HUES6 (cell line): ENCODE measurements around the gene ADGRD2.

ENCODE experiments used
- H3K27ac ChIP-seq: 2 replicates; pipeline ENCODE4 v1.7.0; 2013; ENCODE audit warnings: low read depth, mild to moderate bottlenecking, low read length, inconsistent platforms
- H3K27me3 ChIP-seq: 2 replicates; pipeline ENCODE4 v1.6.1; 2013; ENCODE audit warnings: low read length; ENCODE audit not compliant: control insufficient read depth, insufficient read depth
- H3K36me3 ChIP-seq: 2 replicates; pipeline ENCODE4 v1.6.1; 2013; ENCODE audit warnings: low read length; ENCODE audit not compliant: control insufficient read depth, insufficient read depth
- H3K4me1 ChIP-seq: 2 replicates; pipeline ENCODE4 v1.6.1; 2013; ENCODE audit warnings: low read length; ENCODE audit not compliant: control insufficient read depth, insufficient read depth
- H3K4me3 ChIP-seq: 2 replicates; pipeline ENCODE4 v1.5.1; 2013; ENCODE audit warnings: low read depth, low read length
- H3K9ac ChIP-seq: one replicate; pipeline ENCODE4 v1.6.1; 2013; ENCODE audit warnings: mild to moderate bottlenecking, low read length
- H3K9me3 ChIP-seq: 2 replicates; pipeline ENCODE4 v1.6.1; 2013; ENCODE audit warnings: low read depth, low read length; ENCODE audit not compliant: control insufficient read depth, insufficient read depth

The ADGRD2 gene

DNA sequence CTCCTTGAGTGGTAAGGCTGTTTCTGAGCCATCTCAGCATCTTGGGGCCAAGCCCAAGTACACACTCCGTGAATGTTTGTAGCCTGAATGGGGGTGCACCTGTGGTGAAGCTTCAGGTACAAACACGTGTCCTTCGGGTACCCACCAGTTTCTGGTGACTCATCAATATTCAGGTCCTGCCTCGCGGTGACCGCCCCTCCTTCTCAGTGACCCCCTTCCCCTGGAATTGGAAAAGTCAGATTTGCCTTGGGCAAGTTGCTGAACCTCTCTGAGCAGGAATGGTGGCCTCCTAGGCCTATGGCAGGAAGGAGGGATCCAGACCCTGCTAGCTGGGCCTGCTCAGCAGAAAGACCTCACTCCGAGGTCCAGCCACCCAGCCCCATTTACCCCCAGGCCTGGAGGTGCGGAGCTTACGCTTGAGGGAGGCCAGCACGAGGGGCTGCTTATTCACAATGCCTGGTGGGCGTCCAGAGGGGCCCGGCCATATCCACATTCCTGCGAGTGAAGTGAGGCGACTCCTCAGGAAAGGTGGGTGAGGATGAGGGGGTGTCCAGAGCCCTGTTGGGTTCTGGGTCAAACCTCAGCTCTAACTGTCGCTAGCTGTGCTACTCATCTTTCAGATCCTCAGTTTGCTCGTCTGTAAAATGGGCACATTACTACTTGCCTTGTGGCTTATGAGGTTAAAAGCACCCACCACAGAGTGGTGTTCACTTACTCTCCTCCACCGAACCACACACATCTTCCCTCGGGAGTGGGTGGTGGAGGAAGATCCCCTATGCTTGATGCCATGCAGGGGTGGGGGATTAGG lies 7.0 kb downstream of the ADGRD2 start:
- Histone ChIP-seq H3K4me3 (no peak overlapping the region), H3K27ac (no peak overlapping the region), H3K27me3 (peaks cover 21% of the 10 kb centered on the region)

DNA sequence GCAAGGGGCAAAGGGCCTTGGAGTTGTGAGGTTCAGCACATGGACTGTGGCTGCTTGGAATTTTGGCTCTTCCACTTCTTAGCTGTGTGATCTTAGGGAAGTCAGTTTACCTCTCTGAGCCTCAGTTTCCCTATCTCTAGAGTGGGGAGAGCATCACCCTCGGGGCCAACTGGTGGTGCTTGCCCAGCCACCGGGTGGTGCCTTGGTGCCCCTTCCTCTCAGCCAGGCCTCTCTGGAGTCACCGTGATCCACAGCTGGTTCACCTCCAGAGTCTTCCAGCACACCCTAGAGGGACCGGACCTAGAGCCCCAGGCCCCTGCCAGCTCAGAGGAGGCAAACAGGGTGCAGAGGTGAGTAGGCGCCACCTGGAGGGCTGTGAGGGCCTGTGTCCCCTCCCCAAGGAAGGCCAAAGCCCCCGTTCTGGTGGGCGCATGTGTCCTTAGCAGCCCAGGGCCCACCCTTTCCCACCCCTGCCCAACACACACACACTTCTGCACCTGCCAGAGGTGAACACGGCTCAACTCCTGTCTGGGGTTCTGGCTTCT lies 7.7 kb downstream of the ADGRD2 start:
- Histone ChIP-seq H3K4me3 (no peak overlapping the region), H3K27me3 (peaks cover 17% of the 10 kb centered on the region), H3K9me3 (peaks cover under 1% of the 10 kb centered on the region; the same call in 1 of the 2 replicates), H3K9ac (no peak overlapping the region), H3K4me1 (peaks cover 9% of the 10 kb centered on the region; the same call in 1 of the 2 replicates), H3K36me3 (no peaks in the 10 kb centered on the region), H3K27ac (no peak overlapping the region)

More for the DNA sequence above, 7.0 kb downstream of the ADGRD2 start:
- Histone ChIP-seq H3K4me1 (peaks cover 9% of the 10 kb centered on the region; the same call in 1 of the 2 replicates), H3K36me3 (no peaks in the 10 kb centered on the region), H3K9me3 (peaks cover 2% of the 10 kb centered on the region; the same call in 1 of the 2 replicates), H3K9ac (no peak overlapping the region)

DNA sequence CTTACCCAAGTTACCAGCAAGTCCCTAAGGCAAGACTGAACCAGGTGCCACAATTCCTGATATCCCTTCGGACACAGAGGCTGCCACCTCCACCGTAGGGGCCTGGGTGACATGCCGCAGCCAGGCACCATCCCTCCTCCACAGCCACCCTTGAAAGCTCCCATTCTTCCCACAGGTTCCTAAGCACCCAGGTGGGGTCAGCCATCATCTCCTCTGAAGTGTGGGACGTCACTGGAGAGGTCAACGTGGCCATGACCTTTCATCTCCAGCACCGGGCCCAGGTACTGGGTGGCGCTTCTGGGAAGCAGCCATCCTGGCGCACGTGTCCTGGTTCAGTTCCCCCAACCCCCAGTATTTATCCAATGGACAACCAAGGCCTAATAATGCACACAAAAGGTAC lies 8.2 kb downstream of the ADGRD2 start:
- H3K27ac ChIP-seq: no peak overlapping the region
- H3K9ac ChIP-seq: no peak overlapping the region
- H3K36me3 ChIP-seq: no peaks in the 10 kb centered on the region
- no peaks in the 10 kb centered on the region for H3K9me3 ChIP-seq
- peaks cover 12% of the 10 kb centered on the region for H3K27me3 ChIP-seq
- H3K4me1 ChIP-seq: peaks cover 9% of the 10 kb centered on the region; the same call in 1 of the 2 replicates
- no peak overlapping the region for H3K4me3 ChIP-seq

- no peak overlapping the region for H3K4me3 ChIP-seq
- no peaks in the 10 kb centered on the region for H3K36me3 ChIP-seq
- no peaks in the 10 kb centered on the region for H3K9me3 ChIP-seq
- no peaks in the 10 kb centered on the region for H3K4me1 ChIP-seq
- peaks cover 3% of the 10 kb centered on the region; the same call in 1 of the 2 replicates for H3K27me3 ChIP-seq
- H3K27ac ChIP-seq: no peak overlapping the region
- H3K9ac ChIP-seq: no peak overlapping the region
Observed at GRCh38 chr9:124462739-124463138, 12.5 kb downstream of the ADGRD2 start.

- H3K27me3 ChIP-seq: peaks cover 3% of the 10 kb centered on the region; the same call in 1 of the 2 replicates
- no peak overlapping the region for H3K9ac ChIP-seq
- H3K36me3 ChIP-seq: no peaks in the 10 kb centered on the region
- no peak overlapping the region for H3K27ac ChIP-seq
- no peaks in the 10 kb centered on the region for H3K4me1 ChIP-seq
- H3K9me3 ChIP-seq: no peaks in the 10 kb centered on the region
- no peak overlapping the region for H3K4me3 ChIP-seq
Observed at GRCh38 chr9:124465736-124466135, 15.5 kb downstream of the ADGRD2 start.

GRCh38 chr9:124467410-124468060 lies 17.3 kb downstream of the ADGRD2 start:
- H3K9me3 ChIP-seq: no peaks in the 10 kb centered on the region
- H3K9ac ChIP-seq: no peak overlapping the region
- H3K4me1 ChIP-seq: no peaks in the 10 kb centered on the region
- H3K27ac ChIP-seq: no peak overlapping the region
- no peak overlapping the region for H3K4me3 ChIP-seq
- peaks cover 3% of the 10 kb centered on the region; the same call in 1 of the 2 replicates for H3K27me3 ChIP-seq
- no peaks in the 10 kb centered on the region for H3K36me3 ChIP-seq

GRCh38 chr9:124468061-124468740 lies 17.9 kb downstream of the ADGRD2 start:
- Histone ChIP-seq H3K4me1 (no peaks in the 10 kb centered on the region), H3K27me3 (no peaks in the 10 kb centered on the region)

DNA sequence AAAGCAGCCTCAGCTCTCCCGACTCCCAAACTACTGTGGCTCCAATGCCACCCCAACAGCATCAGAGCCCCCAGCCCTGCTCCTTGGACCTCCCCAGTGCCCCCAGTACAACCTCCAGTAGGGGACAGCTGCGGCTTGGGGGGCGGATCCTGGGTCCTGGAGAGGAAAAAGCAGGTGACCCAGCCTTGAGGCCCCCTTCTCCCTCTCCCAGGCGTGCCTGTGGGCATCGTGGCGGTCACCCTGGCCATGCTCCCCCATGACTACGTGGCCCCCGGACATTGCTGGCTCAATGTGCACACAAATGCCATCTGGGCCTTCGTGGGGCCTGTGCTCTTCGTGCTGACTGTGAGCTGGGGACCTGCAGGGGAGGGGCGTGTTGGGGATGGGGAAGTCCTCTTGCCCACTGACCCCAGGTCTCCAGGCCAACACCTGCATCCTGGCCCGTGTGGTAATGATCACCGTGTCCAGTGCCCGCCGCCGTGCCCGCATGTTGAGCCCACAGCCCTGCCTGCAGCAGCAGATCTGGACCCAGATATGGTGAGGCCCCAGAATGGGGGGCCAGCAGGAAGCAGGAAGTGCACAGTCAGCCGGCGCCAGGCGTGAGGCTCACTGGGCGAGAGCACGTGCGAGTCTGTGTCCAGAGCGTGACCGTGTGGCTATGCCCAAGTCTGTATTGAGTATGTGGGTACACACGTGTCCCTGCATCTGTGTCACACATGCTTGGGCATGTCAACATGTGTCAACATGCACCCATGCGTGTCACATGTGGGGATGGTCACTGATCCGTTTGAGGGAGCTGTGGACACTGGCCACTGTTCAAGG lies 19.0 kb downstream of the ADGRD2 start:
- Histone ChIP-seq H3K4me1 (no peaks in the 10 kb centered on the region), H3K27ac (no peak overlapping the region), H3K27me3 (no peaks in the 10 kb centered on the region), H3K9ac (no peak overlapping the region), H3K4me3 (no peak overlapping the region), H3K9me3 (no peaks in the 10 kb centered on the region), H3K36me3 (no peaks in the 10 kb centered on the region)

More at GRCh38 chr9:124468061-124468740, 17.9 kb downstream of the ADGRD2 start:
- Histone ChIP-seq H3K9ac (no peak overlapping the region), H3K36me3 (no peaks in the 10 kb centered on the region), H3K27ac (no peak overlapping the region), H3K9me3 (no peaks in the 10 kb centered on the region), H3K4me3 (no peak overlapping the region)

- Histone ChIP-seq H3K27me3 (no peaks in the 10 kb centered on the region), H3K36me3 (no peaks in the 10 kb centered on the region), H3K4me3 (no peak overlapping the region)
Observed at GRCh38 chr9:124470306-124470705, 20.1 kb downstream of the ADGRD2 start.

GRCh38 chr9:124470726-124471125 lies 20.5 kb downstream of the ADGRD2 start:
- H3K9me3 ChIP-seq: no peaks in the 10 kb centered on the region
- no peak overlapping the region for H3K9ac ChIP-seq
- peaks cover 4% of the 10 kb centered on the region; the same call in 1 of the 2 replicates for H3K4me1 ChIP-seq
- no peaks in the 10 kb centered on the region for H3K36me3 ChIP-seq
- H3K4me3 ChIP-seq: no peak overlapping the region
- H3K27ac ChIP-seq: no peak overlapping the region
- peaks cover 2% of the 10 kb centered on the region for H3K27me3 ChIP-seq

More at GRCh38 chr9:124470306-124470705, 20.1 kb downstream of the ADGRD2 start:
- H3K4me1 ChIP-seq: peaks cover 4% of the 10 kb centered on the region; the same call in 1 of the 2 replicates
- H3K9ac ChIP-seq: no peak overlapping the region
- no peak overlapping the region for H3K27ac ChIP-seq
- H3K9me3 ChIP-seq: no peaks in the 10 kb centered on the region
